ENCODE results near the gene FAM174C. TPM values are rescaled to one million over a fixed set of nuclear protein-coding genes. Genes with fewer than 3 reads are reported as not detected.

Gene FAM174C
- total and polyA plus RNA-seq, 2 donors (not counting 3 experiments of a cell fraction or from before 2014, with no cell fraction given) = 46.7 to 83.9 TPM

GRCh38 chr19:1250437-1251260 is 24.7 kb upstream of the FAM174C start:
- peak; percentile 54 for DNase-seq (ENCODE audit: low read depth, low spot score)
- BruUV-seq (replicated peaks) = no TSS peak
- Histone ChIP-seq H3K4me2 (ENCODE audit: insufficient read depth, low read length) (peak overlapping the region; percentile 66), H3K27ac (ENCODE audit: insufficient read depth, low read depth, low read length) (peak overlapping the region; percentile 90), H3K9me1 (replicated peaks; ENCODE audit: control insufficient read depth, extremely low read depth, insufficient read depth, low read length) (no peaks in the 10 kb centered on the region), H3K4me1 (ENCODE audit: control insufficient read depth, extremely low read depth, insufficient read depth, low read length) (peaks cover 22% of the 10 kb centered on the region), H4K20me1 (replicated peaks; ENCODE audit: control insufficient read depth, extremely low read depth, insufficient read depth, low read length) (no peaks in the 10 kb centered on the region), H3K4me3 (replicated peaks in 1 of 3; ENCODE audit: insufficient read depth in 1 of 3, low read depth in 1 of 3, low read length in 3 of 3) (peak overlapping the region; percentile 60 to 88 (median 85)), H3K36me3 (ENCODE audit: control insufficient read depth in 2 of 2, extremely low read depth in 1 of 2, insufficient read depth in 2 of 2, low read length in 2 of 2) (peaks cover 17 to 23% of the 10 kb centered on the region in 2 experiments), H3K79me2 (ENCODE audit: control insufficient read depth, insufficient read depth, low read length) (peaks cover 53% of the 10 kb centered on the region), H3K27me3 (ENCODE audit: control insufficient read depth in 2 of 2, insufficient read depth in 2 of 2, low read length in 2 of 2) (no peaks in the 10 kb centered on the region), H2AFZ (ENCODE audit: low read depth, low read length) (no peak overlapping the region), H3K9ac (replicated peaks; ENCODE audit: extremely low read depth, insufficient read depth, low read length) (peak overlapping the region; percentile 87), H3K9me3 (replicated peaks; ENCODE audit: control insufficient read depth, insufficient read depth, low read length) (no peaks in the 10 kb centered on the region)
- intact Hi-C loops (cut with micrococcal nuclease) = no loop called here
- no peak for FAIRE-seq
- POLR2A ChIA-PET = no interaction called here
- CTCF ChIA-PET = interaction anchor here (1.3 kb wide), 1 partner anchor 16 kb away, joined by 4 read pairs; no protein-coding TSS in a partner anchor
- dilution Hi-C loops (cut with MboI; ENCODE audit: extremely low pct_ligation_motif_present, low sequenced_read_pairs) = no loop called here
- TF ChIP-seq JUN (IDR thresholded peaks at IDR 0.05; ENCODE audit: borderline replicate concordance, insufficient read depth, insufficient read length, low read depth) (no peak), FOS (IDR thresholded peaks at IDR 0.05; ENCODE audit: borderline replicate concordance, insufficient read depth, low read length) (no peak), POLR2AphosphoS5 (IDR thresholded peaks at IDR 0.05; ENCODE audit: insufficient read depth, low read depth, low read length) (peak; percentile 40)

GRCh38 chr19:1251330-1252220 is 23.8 kb upstream of the FAM174C start:
- POLR2A ChIA-PET = no interaction called here
- intact Hi-C loops (cut with micrococcal nuclease) (loop anchor here (1.0 kb wide), 1 partner anchor 9 kb away; no protein-coding TSS in a partner anchor), dilution Hi-C loops (cut with MboI; ENCODE audit: extremely low pct_ligation_motif_present, low sequenced_read_pairs) (no loop called here)
- DNase-seq (ENCODE audit: low read depth, low spot score) = peak; percentile 56
- Histone ChIP-seq H3K4me2 (ENCODE audit: insufficient read depth, low read length) (peak overlapping the region; percentile 66), H3K27ac (ENCODE audit: insufficient read depth, low read depth, low read length) (peak overlapping the region; percentile 90), H3K27me3 (ENCODE audit: control insufficient read depth in 2 of 2, insufficient read depth in 2 of 2, low read length in 2 of 2) (no peaks in the 10 kb centered on the region), H3K4me1 (ENCODE audit: control insufficient read depth, extremely low read depth, insufficient read depth, low read length) (peaks cover 24% of the 10 kb centered on the region), H3K9ac (replicated peaks; ENCODE audit: extremely low read depth, insufficient read depth, low read length) (peak overlapping the region; percentile 87), H2AFZ (ENCODE audit: low read depth, low read length) (no peak overlapping the region), H3K9me3 (replicated peaks; ENCODE audit: control insufficient read depth, insufficient read depth, low read length) (no peaks in the 10 kb centered on the region), H3K9me1 (replicated peaks; ENCODE audit: control insufficient read depth, extremely low read depth, insufficient read depth, low read length) (no peaks in the 10 kb centered on the region), H3K4me3 (replicated peaks in 1 of 3; ENCODE audit: insufficient read depth in 1 of 3, low read depth in 1 of 3, low read length in 3 of 3) (peak overlapping the region; percentile 60 to 88 (median 85)), H3K36me3 (ENCODE audit: control insufficient read depth in 2 of 2, extremely low read depth in 1 of 2, insufficient read depth in 2 of 2, low read length in 2 of 2) (peaks cover 23 to 29% of the 10 kb centered on the region in 2 experiments), H3K79me2 (ENCODE audit: control insufficient read depth, insufficient read depth, low read length) (peaks cover 59% of the 10 kb centered on the region), H4K20me1 (replicated peaks; ENCODE audit: control insufficient read depth, extremely low read depth, insufficient read depth, low read length) (no peaks in the 10 kb centered on the region)
- CTCF ChIA-PET = interaction anchor here (1.3 kb wide), 1 partner anchor 15 kb away, joined by 4 read pairs; no protein-coding TSS in a partner anchor
- TF ChIP-seq POLR2A (IDR thresholded peaks at IDR 0.05; ENCODE audit: low read depth, low read length) (peak; percentile 36), CTCF (IDR thresholded peaks at IDR 0.05; ENCODE audit: extremely low read depth in 1 of 2, insufficient read depth in 1 of 2, low read depth in 1 of 2, low read length in 2 of 2) (no peak), POLR2AphosphoS5 (IDR thresholded peaks at IDR 0.05; ENCODE audit: insufficient read depth, low read depth, low read length) (no peak)
- peak; percentile 18 for FAIRE-seq
- BruUV-seq (replicated peaks) = no TSS peak
